H1 (cell line): ENCODE measurements around the gene MGMT.

ENCODE experiments used
- CTCF ChIP-seq, 3 experiments: IDR thresholded peaks; 1 replicate in 2 of 3; 2 replicates in 1 of 3; pipeline versions ENCODE4 v1.5.1 to v1.6.1; 2011; ENCODE audit warnings: low read length in 3 of 3, mild to moderate bottlenecking in 3 of 3, inconsistent platforms in 2 of 3, low read depth in 1 of 3, moderate library complexity in 1 of 3; ENCODE audit not compliant: insufficient read depth in 1 of 3; ENCODE audit errors: control extremely low read depth in 1 of 3
- JUN ChIP-seq: IDR thresholded peaks from 2 replicates; pipeline ENCODE4 v1.6.1; 2011; ENCODE audit warnings: low read depth, mild to moderate bottlenecking, improper control_type of control experiment, low read length
- USF2 ChIP-seq: IDR thresholded peaks from 2 replicates; pipeline ENCODE4 v1.6.1; 2011; ENCODE audit warnings: low read length, improper control_type of control experiment
- TF ChIP-seq, protein P1 (sequence below): IDR thresholded peaks from 2 replicates; pipeline ENCODE4 v1.6.1; 2012; ENCODE audit warnings: inconsistent platforms

- TF ChIP-seq, protein P1, sequence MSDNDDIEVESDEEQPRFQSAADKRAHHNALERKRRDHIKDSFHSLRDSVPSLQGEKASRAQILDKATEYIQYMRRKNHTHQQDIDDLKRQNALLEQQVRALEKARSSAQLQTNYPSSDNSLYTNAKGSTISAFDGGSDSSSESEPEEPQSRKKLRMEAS: no peak
- TF ChIP-seq USF2 (no peak), JUN (no peak), CTCF (IDR thresholded peaks at IDR 0.05; ENCODE audit: control extremely low read depth in 1 of 3, insufficient read depth in 1 of 3, low read depth in 1 of 3, low read length in 3 of 3) (no peak)
These were observed 178.4 kb downstream of the MGMT start for GRCh38 chr10:129645487-129645886.
